ENCODE data around the gene RNF144B.

RNF144B gene

GRCh38 chr6:18415671-18416340, 28.7 kb downstream of the RNF144B start:
- H3K4me3 ChIP-seq (ENCODE audit: low read depth, low read length): no peak overlapping the region
- ChIA-PET POLR2A (no interaction called here), CTCF (no interaction called here)
- DNase-seq (ENCODE audit: low read depth, low spot score): no peak
- TF ChIP-seq CTCF (IDR thresholded peaks at IDR 0.05; ENCODE audit: insufficient read depth, low read length, missing control alignments): no peak

GRCh38 chr6:18416341-18416679, 29.2 kb downstream of the RNF144B start:
- POLR2A ChIA-PET: no interaction called here
- H3K4me3 ChIP-seq (ENCODE audit: low read depth, low read length): no peak overlapping the region
- TF ChIP-seq CTCF (IDR thresholded peaks at IDR 0.05; ENCODE audit: insufficient read depth, low read length, missing control alignments): no peak
- CTCF ChIA-PET: interaction anchor here (1.3 kb wide), 1 partner anchor 29 kb away, joined by 3 read pairs; the partner anchor contains the start of gene RNF144B
- no peak for DNase-seq (ENCODE audit: low read depth, low spot score)

DNA sequence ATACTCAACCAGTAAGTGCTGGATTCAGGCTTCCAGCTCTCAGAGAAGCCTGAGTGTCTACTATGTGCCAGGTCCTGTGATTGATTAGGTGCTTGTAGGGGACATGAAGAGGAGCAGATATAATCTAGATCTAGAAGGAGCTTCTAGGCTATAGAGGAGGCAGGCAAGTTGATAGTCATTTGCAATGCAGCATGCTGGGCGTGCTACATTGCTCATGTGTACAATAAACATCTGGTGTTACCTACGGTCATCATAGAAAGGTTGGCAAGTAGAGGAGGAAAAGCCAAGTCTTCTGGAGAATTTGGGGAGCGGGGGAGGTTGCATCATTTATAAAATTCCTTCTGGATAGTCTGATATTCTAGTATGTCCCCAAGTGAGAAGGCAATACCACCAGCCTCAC, 33.2 kb downstream of the RNF144B start:
- no peak for TF ChIP-seq CTCF (IDR thresholded peaks at IDR 0.05; ENCODE audit: insufficient read depth, low read length, missing control alignments)
- ChIA-PET CTCF (no interaction called here), POLR2A (no interaction called here)
- H3K4me3 ChIP-seq (ENCODE audit: low read depth, low read length): no peak overlapping the region
- no peak for DNase-seq (ENCODE audit: low read depth, low spot score)

GRCh38 chr6:18422136-18422535, 35.0 kb downstream of the RNF144B start:
- TF ChIP-seq CTCF (IDR thresholded peaks at IDR 0.05; ENCODE audit: insufficient read depth, low read length, missing control alignments): no peak
- no peak for DNase-seq (ENCODE audit: low read depth, low spot score)
- CTCF ChIA-PET: no interaction called here
- POLR2A ChIA-PET: no interaction called here
- no peak overlapping the region for H3K4me3 ChIP-seq (ENCODE audit: low read depth, low read length)

- H3K4me3 ChIP-seq (ENCODE audit: low read depth, low read length): no peak overlapping the region
- TF ChIP-seq CTCF (IDR thresholded peaks at IDR 0.05; ENCODE audit: insufficient read depth, low read length, missing control alignments): no peak
- ChIA-PET POLR2A (no interaction called here), CTCF (no interaction called here)
- DNase-seq (ENCODE audit: low read depth, low spot score): no peak
These were observed 36.3 kb downstream of the RNF144B start for GRCh38 chr6:18423426-18423825.

GRCh38 chr6:18424201-18424600, 37.1 kb downstream of the RNF144B start:
- no peak for TF ChIP-seq CTCF (IDR thresholded peaks at IDR 0.05; ENCODE audit: insufficient read depth, low read length, missing control alignments)
- H3K4me3 ChIP-seq (ENCODE audit: low read depth, low read length): no peak overlapping the region
- no peak for DNase-seq (ENCODE audit: low read depth, low spot score)
- CTCF ChIA-PET: no interaction called here
- POLR2A ChIA-PET: no interaction called here

All from AG04449 (cell line).